HepG2 (cell line): Measurements from ENCODE around the gene ZBTB2. TPM values are rescaled to one million over a fixed set of nuclear protein-coding genes. Genes with fewer than 3 reads are reported as not detected.

Experiments
- ATAC-seq: fragments of 200-7000 bp; cut with Tn5 transposase; 3 replicates; pipeline ENCODE4 v1.9.1; 2020; ENCODE audit warnings: mild to moderate bottlenecking, moderate library complexity
- BruUV-seq: library from RNA; stranded (reverse); fragments of 400-500 nt; replicated peaks from 2 replicates; lab custom pipeline; 2021; lab: Mats Ljungman, UMichigan
- CTCF ChIA-PET: fragments of 300-600 bp; formaldehyde crosslinking; extraction: SDS; loops from one replicate; lab custom pipeline; 2021; ENCODE audit warnings: low total read pairs, inconsistent platforms, low intra/inter-chr PET ratio; lab: Yijun Ruan, JAX
- POLR2A ChIA-PET: fragments of 350-600 bp; sonication (Branson Sonifier 250); formaldehyde crosslinking; loops from one replicate; lab custom pipeline; 2020; ENCODE audit warnings: antibody characterized with exemption, inconsistent platforms; lab: Yijun Ruan, JAX
- DNase-seq: peaks from one replicate; pipeline ENCODE4 v3.0.0-alpha.2; 2015; ENCODE audit warnings: low spot score
- FAIRE-seq: peaks from 3 replicates; lab custom pipeline; 2011; peaks lifted over from hg19 to GRCh38; lab: Jason Lieb, UNC
- H2AFZ ChIP-seq: one replicate; pipeline ENCODE4 v1.6.1; 2011; ENCODE audit warnings: low read length, inconsistent platforms
- H3K27ac ChIP-seq: fragments of 300-600 bp; 3 replicates; pipeline ENCODE4 v1.8.0; 2011; ENCODE audit warnings: mixed run types, mild to moderate bottlenecking, mixed read lengths, low read length, inconsistent platforms; ENCODE audit not compliant: insufficient read depth; ENCODE audit errors: extremely low read length
- H3K27me3 ChIP-seq, 2 experiments: fragments of 200-600 bp in 1 of 2; 2 replicates in 1 of 2; 3 replicates in 1 of 2; pipeline versions ENCODE4 v1.6.0 to v1.8.0; 2011; ENCODE audit warnings: low read length in 2 of 2, mild to moderate bottlenecking in 2 of 2, moderate library complexity in 2 of 2, inconsistent platforms in 1 of 2; ENCODE audit not compliant: insufficient read depth in 2 of 2, control insufficient read depth in 1 of 2
- H3K36me3 ChIP-seq, 2 experiments: fragments of 200-600 bp in 1 of 2; replicated peaks in 1 of 2; 2 replicates in 1 of 2; 3 replicates in 1 of 2; pipeline versions ENCODE4 v1.5.1 to v1.8.0; 2011; ENCODE audit warnings: low read length in 2 of 2, inconsistent platforms in 1 of 2; ENCODE audit not compliant: insufficient read depth in 2 of 2, control insufficient read depth in 1 of 2
- H3K4me1 ChIP-seq: 2 replicates; pipeline ENCODE4 v1.5.1; 2012; ENCODE audit warnings: low read length, inconsistent platforms; ENCODE audit not compliant: insufficient read depth
- H3K4me2 ChIP-seq: 2 replicates; pipeline ENCODE4 v1.6.0; 2011; ENCODE audit warnings: low read depth, low read length, inconsistent platforms
- H3K4me3 ChIP-seq, 3 experiments: fragments of 200-600 bp in 1 of 3; sonication (generic), shearing (Covaris generic) in 1 of 3; replicated peaks in 1 of 3; 2 replicates each; pipeline ENCODE4 v1.5.1; 2011 to 2016; ENCODE audit warnings: low read length in 3 of 3, inconsistent platforms in 2 of 3, low read depth in 2 of 3, mild to moderate bottlenecking in 2 of 3, control low read depth in 1 of 3, mixed read lengths in 1 of 3; ENCODE audit not compliant: insufficient read depth in 1 of 3
- H3K79me2 ChIP-seq: one replicate; pipeline ENCODE4 v1.6.1; 2011; ENCODE audit warnings: low read length, inconsistent platforms; ENCODE audit not compliant: insufficient read depth
- H3K9ac ChIP-seq: 2 replicates; pipeline ENCODE4 v1.6.0; 2011; ENCODE audit warnings: mild to moderate bottlenecking, low read depth, low read length, inconsistent platforms; ENCODE audit not compliant: insufficient read depth
- H3K9me3 ChIP-seq: 2 replicates; pipeline ENCODE4 v1.5.1; 2012; ENCODE audit warnings: mild to moderate bottlenecking, low read length
- H4K20me1 ChIP-seq: 2 replicates; pipeline ENCODE4 v1.6.0; 2011; ENCODE audit warnings: inconsistent platforms, mild to moderate bottlenecking, low read length, moderate library complexity; ENCODE audit not compliant: insufficient read depth
- ATF3 ChIP-seq: sonication (generic); formaldehyde crosslinking; IDR thresholded peaks from 2 replicates; pipeline ENCODE4 v1.4.0; 2020; ENCODE audit warnings: missing genetic modification reagents
- CBFB ChIP-seq: sonication (generic); formaldehyde crosslinking; IDR thresholded peaks from 2 replicates; pipeline ENCODE4 v1.4.0; 2020; ENCODE audit warnings: missing genetic modification reagents
- MYPOP ChIP-seq: sonication (generic); formaldehyde crosslinking; IDR thresholded peaks from 2 replicates; pipeline ENCODE4 v1.8.1; 2023; ENCODE audit warnings: mild to moderate bottlenecking, moderate library complexity, missing genetic modification reagents
- POLR2A ChIP-seq, 2 experiments: IDR thresholded peaks; 2 replicates each; pipeline ENCODE4 v1.6.1; 2011; ENCODE audit warnings: low read depth in 2 of 2, low read length in 2 of 2, mild to moderate bottlenecking in 1 of 2, moderate library complexity in 1 of 2; ENCODE audit not compliant: insufficient read depth in 1 of 2
- RBFOX2 ChIP-seq: fragments of 200-400 bp; formaldehyde crosslinking; IDR thresholded peaks from 2 replicates; pipeline ENCODE4 v1.6.1; 2017; ENCODE audit warnings: low read depth, mild to moderate bottlenecking, low read length
- ZBTB44 ChIP-seq: sonication (generic); formaldehyde crosslinking; IDR thresholded peaks from 2 replicates; pipeline ENCODE4 v1.4.0; 2020; ENCODE audit warnings: missing genetic modification reagents
- ZMYM4 ChIP-seq: sonication (generic); formaldehyde crosslinking; IDR thresholded peaks from 2 replicates; pipeline ENCODE4 v1.8.1; 2023; ENCODE audit warnings: mild to moderate bottlenecking, missing genetic modification reagents
- ZNF761 ChIP-seq: sonication (generic); formaldehyde crosslinking; conservative IDR thresholded peaks from 2 replicates; pipeline ENCODE4 v1.4.0; 2020; ENCODE audit warnings: mild to moderate bottlenecking, missing genetic modification reagents
- WGBS: methylation state at CpG from one replicate; pipeline ENCODE4 v1.1.6; 2017; ENCODE audit warnings: low lambda C conversion rate; 5-methylcytosine and 5-hydroxymethylcytosine counted together
- in situ Hi-C: cut with HindIII; loops from 2 replicates; pipeline ENCODE4 v1.10.0; 2017; ENCODE audit warnings: low pct_unique_long_range_greater_than_20kb; ENCODE audit not compliant: extremely low pct_ligation_motif_present
- intact Hi-C: fragments of 100-400 bp; cut with micrococcal nuclease; formaldehyde crosslinking; loops from one replicate; pipeline ENCODE4 v1.10.0; 2022; ENCODE audit not compliant: unreplicated experiment
- polyA plus RNA-seq, 8 experiments: library from polyadenylated mRNA; depleted of rRNA in 3 of 8; stranded (reverse) in 7 of 8; unstranded in 1 of 8; fragments of >200 nt; fragmentation: Illumina TruSeq in 4 of 8; extraction: Trizol in 4 of 8; gene quantifications; 2 replicates each; pipeline versions ENCODE4 v1.2.1 to v1.2.3, GENCODE V29; 2011 to 2016; ENCODE audit warnings: low read depth in 4 of 8, missing spikeins in 1 of 8, mixed read lengths in 1 of 8; ENCODE audit not compliant: insufficient read depth in 1 of 8
- total RNA-seq, 5 experiments: library from RNA; depleted of rRNA; stranded (reverse); fragments of >200 nt; fragmentation: Illumina TruSeq; extraction: Trizol; gene quantifications; 2 replicates each; pipeline ENCODE4 v1.2.3, GENCODE V29; 2016; ENCODE audit warnings: low read depth in 1 of 5

Gene ZBTB2
- total and polyA plus RNA-seq, 2 of the 13 experiments (the other 11 are each of a cell fraction or from before 2014, with no cell fraction given): 15.4 to 22.8 TPM

GRCh38 chr6:151388236-151388635 is 3.1 kb downstream of the ZBTB2 start:
- BruUV-seq: no TSS peak
- no peak for DNase-seq
- H4K20me1 ChIP-seq: peaks cover 16% of the 10 kb centered on the region
- ATAC-seq: no peak
- no peak overlapping the region for H3K9ac ChIP-seq
- H3K9me3 ChIP-seq: no peaks in the 10 kb centered on the region
- H3K4me3 ChIP-seq: no peak overlapping the region
- H3K4me2 ChIP-seq: no peak overlapping the region
- ChIA-PET CTCF (no interaction called here), POLR2A (no interaction called here)
- 0 out of 5 replicates have a peak, but pooled peaks cover 0 to 1% of the 10 kb centered on the region in 2 experiments for H3K36me3 ChIP-seq
- 0 out of 2 replicates have a peak, but pooled peaks have one; percentile 4 for TF ChIP-seq RBFOX2
- no peak for TF ChIP-seq ZBTB44 (CRISPR knock-in tag)
- TF ChIP-seq ZMYM4: no peak
- peak; percentile 25; the same call in 1 of the 2 replicates for TF ChIP-seq MYPOP (CRISPR knock-in tag)
- no peak for TF ChIP-seq ATF3
- no peak for TF ChIP-seq POLR2A (IDR thresholded peaks at IDR 0.05; ENCODE audit: insufficient read depth in 1 of 2, low read depth in 2 of 2, low read length in 2 of 2)
- no peak for TF ChIP-seq ZNF761 (CRISPR knock-in tag)
- no peak for TF ChIP-seq CBFB
- H3K27me3 ChIP-seq: no peaks in the 10 kb centered on the region; a peak in 1 of 5 replicates
- H3K27ac ChIP-seq: no peak overlapping the region
- H3K79me2 ChIP-seq: peaks cover 75% of the 10 kb centered on the region
- in situ Hi-C loops (no loop called here), intact Hi-C loops (no loop called here)
- H2AFZ ChIP-seq: no peak overlapping the region
- H3K4me1 ChIP-seq: peaks cover 40% of the 10 kb centered on the region
- no peak for FAIRE-seq
- WGBS: 92% methylated on average over 2 of the region's 2 CpGs
